H4 (cell line): ENCODE data around the gene DNAJC3. TPM values are rescaled to one million over a fixed set of nuclear protein-coding genes. Genes with fewer than 3 reads are reported as not detected.
"Not testable (repeated sequence)": the region's sequence is repeated elsewhere in the genome, so short reads cannot be mapped to it uniquely, and the experiment has no call there.

Experiments used
- DNase-seq: peaks from one replicate; pipeline ENCODE4 v3.0.0-alpha.2; 2015; ENCODE audit warnings: low spot score
- total RNA-seq: library from RNA; depleted of rRNA; stranded (reverse); fragments of >200 nt; shearing (Covaris generic); gene quantifications from 2 replicates; pipeline ENCODE4 v1.2.3, GENCODE V29; 2014

Gene DNAJC3
- total RNA-seq, 1 experiment from 2014 or later, result 29.1 TPM

DNA sequence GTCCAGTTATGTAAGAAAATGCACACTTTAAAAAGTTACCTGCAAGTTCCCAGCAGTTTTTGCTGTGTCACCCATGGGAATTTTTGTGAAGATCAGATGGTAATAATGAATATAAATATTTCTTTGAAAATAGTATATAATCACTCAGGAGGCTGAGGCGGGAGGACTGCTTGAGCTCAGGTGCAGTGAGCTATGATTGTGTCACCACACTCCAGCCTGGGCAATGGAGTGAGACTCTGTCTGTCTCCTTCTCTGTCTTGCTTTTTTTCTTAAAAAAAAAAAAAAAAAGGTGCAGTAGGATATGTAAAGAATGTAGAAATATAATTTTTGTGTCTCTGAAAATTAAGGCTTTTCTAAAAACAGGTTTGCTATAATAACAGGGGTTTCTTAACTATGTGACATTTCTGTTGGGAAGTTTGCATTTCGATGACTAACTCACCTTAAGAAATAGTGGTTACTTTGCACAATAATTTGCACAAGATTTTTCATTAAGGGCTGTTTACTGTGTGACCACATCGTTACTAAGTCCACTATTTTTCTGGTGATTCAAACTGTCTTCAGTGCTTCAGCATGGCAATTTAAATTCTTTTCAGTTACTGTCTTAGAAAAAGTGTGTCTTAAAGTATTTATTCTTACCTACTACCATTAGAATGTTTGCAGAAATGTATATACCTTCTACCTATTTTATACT lies 37.3 kb downstream of the DNAJC3 start:
- peak; percentile 22 for DNase-seq

DNA sequence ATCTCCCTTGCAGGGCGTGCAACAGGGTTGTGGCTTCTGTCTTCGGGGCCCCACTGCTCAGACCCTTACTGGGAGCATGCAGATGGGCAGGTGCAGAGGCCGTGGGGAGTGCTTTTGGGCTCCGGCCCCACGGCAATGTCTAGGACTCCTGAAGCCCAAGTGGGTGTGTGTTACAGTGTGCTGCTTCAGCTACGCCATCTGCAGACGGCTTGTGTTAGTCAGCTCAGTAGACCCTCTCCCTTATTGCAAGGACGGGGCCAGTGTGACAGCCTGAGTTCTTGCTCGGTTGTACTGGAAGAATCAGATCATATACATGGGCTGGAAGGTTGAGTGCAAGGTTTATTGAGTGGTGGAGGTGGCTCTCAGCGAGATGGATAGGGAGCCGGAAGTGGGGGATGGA lies 39.3 kb downstream of the DNAJC3 start:
- no peak for DNase-seq

DNA sequence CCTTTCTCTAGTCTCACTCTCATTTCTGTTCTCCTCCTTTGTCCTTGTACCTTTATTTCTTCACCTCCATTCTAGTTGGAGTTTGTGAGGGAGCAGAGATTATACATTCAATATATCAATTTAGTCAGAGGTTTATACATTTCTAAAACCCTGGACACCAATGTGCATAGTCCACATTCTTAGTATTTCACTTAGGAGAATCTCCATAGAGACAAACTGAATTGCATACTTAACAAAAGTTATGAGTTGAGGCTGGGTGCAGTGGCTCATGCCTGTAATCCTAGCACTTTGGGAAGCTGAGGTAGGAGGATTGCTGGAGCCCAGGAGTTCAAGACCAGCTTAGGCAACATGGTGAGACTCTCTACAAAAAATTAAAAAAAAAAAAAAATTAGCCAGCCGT lies 45.3 kb downstream of the DNAJC3 start:
- DNase-seq, result no peak

DNA sequence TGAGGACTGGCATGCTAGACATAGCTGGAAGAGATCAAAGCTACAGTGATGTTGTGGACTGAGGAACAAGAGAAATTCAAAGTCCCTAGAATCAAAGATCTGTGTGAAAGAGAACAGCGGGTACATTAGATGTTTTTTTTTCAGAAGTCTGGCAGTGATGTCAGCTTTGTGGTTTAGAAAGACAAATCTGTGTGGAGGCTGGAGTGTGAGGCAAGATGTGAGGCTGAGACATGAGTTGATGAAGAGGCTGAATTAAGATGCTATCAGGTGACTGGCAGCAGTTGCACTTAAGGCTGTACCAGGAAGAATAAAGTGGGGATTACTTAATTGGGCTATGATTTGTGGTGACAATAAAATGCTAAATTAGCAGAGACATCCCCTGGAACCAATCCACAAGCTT lies 46.5 kb downstream of the DNAJC3 start:
- no peak for DNase-seq

DNA sequence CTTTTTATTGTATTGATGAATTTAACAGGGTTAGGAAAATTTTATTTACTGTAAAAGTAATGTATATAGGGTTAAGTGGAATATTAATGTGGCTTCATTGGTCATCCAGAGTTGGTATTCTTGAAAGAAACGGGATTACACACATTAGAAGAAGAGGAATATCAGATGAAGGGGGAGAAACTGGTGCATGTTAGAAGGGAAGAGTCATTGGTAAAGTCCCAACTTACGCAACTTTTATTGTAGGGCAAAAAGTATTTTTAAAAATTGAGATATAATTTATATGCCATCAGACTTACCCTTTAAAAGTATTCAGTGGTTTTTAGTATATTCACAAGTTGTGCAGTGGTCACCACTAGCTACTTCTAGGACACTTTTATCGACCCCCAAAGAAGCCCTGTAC lies 47.3 kb downstream of the DNAJC3 start:
- DNase-seq, result no peak

DNA sequence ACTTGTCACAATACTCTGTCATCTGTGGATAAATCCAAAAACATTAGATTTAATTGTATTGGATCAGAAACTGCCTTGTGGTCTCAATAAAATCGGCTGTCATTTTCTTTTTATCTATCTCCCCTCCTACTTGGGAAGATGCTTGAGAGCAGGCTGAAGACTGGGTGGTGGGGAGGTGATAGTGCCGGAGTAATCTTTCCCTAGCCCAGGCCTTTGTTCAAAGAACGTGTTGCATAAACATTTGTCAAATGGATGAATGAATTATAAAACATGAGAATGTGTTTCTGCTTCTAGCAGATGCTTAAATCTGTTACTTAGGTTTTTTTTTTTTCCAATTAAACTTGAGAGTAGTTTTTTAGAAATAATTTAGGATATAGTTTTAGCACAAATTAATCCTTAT lies 49.9 kb downstream of the DNAJC3 start:
- DNase-seq, result no peak

DNA sequence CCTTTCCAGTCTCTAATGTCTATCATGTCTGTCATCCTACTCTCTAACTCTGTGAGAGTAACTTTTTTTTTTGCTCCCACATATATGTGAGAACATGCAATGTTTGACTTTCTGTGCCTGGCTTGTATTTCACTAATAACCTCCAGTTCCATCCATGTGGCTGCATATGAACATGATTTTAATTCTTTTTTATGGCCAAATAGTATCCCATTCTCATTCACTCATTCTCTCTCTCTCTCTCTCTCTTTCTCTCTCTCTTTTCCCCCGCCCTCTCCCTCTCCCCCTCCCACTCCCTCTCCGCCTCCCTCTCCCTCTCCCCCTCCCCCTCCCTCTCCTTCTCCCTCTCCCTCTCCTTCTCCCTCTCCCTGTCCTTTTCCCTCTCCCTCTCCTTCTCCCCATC lies 52.0 kb downstream of the DNAJC3 start:
- DNase-seq, result no peak

DNA sequence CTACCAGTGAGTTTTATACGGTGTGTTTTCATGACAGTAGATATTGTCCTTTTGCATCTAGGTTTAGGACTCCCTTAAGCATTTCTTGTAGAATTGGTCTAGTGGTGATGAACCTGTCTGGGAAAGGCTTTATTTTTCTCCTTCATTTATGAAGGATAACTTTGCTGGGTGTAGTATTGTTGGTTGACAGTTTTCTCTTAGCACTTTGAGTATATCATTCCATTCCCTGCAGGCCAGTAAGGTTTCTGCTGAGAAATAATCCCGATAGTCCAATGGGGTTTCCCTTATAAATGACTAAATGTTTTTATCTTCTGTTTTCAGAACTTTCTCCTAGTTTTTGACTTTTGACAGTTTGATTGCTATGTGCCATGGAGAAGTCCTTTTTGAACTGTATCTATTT lies 57.2 kb downstream of the DNAJC3 start:
- no peak for DNase-seq

DNA sequence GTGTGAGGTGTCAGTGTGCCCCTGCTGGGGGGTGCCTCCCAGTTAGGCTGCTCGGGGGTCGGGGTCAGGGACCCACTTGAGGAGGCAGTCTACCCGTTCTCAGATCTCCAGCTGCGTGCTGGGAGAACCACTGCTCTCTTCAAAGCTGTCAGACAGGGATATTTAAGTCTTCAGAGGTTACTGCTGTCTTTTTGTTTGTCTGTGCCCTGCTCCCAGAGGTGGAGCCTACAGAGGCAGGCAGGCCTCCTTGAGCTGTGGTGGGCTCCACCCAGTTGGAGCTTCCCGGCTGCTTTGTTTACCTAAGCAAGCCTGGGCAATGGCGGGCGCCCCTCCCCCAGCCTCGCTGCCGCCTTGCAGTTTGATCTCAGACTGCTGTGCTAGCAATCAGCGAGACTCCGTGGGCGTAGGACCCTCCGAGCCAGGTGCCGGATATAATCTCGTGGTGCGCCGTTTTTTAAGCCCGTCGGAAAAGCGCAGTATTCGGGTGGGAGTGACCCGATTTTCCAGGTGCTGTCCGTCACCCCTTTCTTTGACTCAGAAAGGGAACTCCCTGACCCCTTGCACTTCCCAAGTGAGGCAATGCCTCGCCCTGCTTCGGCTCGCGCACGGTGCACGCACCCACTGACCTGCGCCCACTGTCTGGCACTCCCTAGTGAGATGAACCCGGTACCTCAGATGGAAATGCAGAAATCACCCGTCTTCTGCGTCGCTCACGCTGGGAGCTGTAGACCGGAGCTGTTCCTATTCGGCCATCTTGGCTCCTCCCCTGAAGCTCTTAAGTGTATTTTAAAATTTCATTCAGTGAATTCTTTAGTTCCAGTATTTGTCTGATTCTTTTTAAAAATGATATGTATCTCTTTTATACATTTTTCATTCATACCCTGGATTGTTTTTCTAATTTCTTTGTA lies 63.4 kb downstream of the DNAJC3 start:
- DNase-seq, result not testable (repeated sequence)

DNA sequence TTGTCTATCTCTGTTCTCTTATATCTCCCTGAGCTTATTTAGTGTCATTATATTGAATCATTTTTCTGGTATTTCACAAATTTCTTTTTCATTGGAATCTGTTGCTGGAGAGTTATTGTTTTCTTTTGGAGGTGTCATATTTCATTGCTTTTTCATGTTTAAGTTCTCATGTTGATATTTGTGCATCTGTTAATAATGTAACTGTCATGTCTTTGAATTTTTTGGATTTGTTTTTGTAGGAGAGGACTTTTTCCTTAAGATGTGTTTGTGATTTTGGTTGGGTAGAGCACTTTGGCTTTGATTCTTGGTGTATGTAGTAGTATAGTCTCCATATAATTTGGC lies 64.0 kb downstream of the DNAJC3 start:
- no peak for DNase-seq

DNA sequence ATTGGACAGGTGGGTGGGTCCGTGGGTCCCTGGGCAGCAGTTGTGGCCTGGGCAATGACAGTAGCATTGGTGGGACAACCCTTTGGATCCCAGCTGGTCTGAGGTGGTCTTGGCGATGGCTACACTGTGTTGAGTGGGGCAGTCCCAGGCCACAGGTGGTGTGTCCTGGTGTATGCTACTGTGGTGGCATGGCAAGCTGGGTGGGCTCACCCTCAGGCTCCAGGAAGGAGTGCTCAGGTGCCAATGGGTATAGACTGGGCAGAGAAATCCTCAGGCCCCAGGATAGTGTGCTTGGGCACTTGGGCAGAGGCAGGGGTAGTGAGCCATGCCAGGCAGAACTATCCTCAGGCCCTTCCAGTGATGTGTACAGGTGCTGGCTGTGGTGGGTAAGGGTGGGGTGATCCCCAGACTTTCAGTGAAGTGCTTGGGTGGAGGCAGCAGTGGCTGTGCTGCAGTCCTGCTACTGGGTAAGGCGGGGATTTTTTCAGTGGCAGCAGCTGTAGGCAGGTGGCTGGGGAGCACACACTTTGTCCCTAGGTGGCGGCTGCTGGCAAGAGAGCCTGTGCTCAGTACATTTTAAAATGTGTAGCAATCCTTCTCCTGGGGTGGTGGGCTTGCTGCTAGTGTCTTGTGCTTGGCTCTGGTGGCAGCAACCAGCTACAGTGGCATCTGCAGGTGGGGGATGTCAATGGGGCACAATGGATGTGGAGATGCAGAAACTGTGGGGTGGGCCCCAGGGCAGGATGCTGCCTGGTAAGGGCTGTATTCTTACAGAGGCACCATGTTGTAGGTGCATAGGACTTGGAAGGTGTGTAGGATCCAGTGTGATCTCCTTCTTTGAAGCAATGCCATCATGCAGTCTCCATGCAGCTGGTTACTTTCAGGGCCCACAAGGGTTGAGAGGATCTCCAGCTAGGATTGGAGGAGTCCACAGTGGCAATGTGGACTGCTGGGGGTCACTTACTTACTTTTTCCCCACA lies 64.9 kb downstream of the DNAJC3 start:
- no peak for DNase-seq

DNA sequence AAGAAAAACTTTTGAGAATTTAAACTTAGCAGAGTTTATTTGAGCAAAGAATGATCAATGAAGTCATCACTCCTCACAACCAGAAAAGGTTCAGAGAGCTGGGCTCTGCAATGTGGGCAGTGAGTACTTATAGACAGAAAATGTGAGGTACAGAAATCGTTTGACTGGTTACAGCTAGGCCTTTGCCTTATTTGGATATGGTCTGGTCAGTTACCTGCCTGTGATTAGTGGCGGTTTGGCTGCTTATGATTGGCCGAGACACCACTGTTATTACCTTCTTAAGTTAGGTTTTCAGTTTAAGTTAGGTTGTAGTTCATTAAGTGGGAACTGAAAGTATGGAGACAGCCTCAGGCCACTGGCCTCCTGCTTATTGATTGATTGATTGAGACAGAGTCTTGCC lies 66.3 kb downstream of the DNAJC3 start:
- no peak for DNase-seq

DNA sequence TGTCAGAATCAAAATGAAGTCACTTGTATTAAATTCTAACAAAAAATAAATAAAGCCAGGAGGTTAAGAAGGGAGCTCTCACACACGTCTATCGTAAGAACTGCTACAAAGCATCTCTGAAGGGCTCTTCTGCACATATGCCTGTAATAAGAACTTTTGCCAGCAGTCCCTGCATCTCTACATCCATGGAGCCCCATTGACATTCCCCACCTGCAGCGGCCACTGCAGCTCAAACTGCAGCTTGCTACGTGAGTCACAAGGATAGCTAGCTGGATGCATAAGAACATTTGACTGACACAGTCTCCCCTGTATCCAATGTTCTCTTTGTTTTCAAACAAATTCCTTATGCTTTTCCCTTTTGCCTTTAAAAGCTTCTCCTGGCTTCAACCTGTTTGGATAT lies 68.3 kb downstream of the DNAJC3 start:
- no peak for DNase-seq

DNA sequence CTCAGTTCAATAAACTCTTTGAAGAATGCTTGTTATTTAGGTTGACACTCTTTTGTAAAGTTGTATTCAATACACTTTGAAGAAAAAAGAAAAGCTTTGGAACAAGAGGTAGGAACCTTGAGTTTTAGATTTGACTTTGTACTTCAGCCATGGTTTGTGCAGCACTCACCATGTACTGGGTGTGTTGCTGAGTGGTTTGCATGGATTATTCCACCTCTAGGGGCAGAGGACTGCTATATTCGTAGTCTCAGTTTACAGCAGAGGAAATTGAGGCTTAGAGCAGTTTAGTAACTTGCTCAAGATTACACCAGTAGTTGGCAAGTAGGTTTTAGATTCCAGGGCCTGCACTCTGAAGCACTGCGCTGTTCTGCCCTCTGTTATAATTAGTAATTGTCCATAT lies 68.8 kb downstream of the DNAJC3 start:
- no peak for DNase-seq

DNA sequence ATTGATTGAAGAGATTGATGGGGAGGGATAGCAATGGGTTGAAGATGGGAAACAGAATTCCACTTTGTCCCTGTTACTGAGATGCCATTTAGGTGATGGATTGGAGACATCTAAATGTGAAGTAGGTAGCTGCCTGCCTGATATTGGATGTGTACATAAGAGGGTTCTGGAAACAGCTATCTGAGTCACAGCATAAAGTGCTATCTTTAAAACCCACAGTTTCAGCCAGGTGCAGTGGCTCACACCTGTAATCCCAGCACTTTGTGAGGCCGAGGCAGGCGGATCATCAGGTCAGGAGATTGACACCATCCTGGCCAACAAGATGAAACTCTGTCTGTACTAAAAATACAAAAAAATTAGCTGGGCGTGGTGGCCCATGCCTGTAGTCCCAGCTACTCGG lies 72.6 kb downstream of the DNAJC3 start:
- DNase-seq, result no peak

DNA sequence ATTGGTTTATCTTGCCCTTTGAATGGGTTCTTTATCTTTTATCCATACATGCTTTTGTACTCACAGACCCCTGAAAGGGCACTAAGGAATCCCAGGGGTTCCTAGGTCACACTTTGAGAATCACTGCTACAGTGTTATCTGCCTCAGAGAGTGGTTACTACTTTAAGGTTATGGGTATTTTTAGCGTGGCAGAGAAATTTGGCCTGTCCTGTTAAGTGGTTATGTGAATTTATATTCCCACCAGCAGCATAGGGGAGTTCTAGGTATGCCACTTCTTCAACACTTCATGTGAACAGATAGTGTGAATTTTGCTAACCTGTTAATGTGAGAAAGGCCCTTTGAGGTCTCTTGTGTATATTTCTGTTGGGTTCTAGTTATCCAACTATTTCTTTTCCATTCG lies 75.7 kb downstream of the DNAJC3 start:
- DNase-seq, result no peak

DNA sequence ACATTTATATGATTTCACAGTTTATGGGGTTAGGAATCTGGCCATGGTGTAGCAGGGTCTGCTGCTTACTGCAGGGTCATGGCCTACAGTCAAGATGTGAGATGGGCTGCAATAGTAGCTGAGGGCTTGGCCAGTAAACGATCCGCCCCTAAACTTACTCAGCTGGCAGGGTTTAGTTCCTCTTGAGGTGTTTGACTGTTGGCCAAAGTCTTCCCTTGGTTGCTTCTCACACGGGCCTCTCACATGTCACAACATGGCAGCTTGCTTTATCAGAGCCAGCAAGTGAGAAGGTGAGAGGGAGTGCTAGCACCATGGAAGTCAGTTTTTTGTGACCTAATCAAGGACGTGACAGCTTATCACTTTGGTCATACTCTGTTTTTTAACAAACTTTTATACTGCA lies 77.1 kb downstream of the DNAJC3 start:
- DNase-seq, result no peak

DNA sequence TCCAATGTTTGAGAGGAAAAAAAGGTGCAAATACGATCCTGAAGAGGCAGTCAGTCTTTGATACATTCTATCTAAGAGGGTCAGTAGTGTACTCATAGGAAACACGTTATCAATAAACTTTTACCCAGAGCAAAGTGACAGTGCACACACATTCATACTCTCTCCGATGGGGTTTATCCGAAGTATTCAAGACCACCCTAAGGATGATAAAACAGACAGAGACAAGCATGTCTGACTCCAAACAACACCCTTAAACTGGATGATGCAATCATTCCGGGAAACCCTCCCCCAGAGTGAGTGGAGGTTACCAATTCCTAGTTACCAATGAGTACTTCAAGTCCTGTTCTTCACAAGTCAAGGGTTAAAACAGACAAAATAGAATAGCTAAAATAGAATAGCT lies 79.1 kb downstream of the DNAJC3 start:
- no peak for DNase-seq

DNA sequence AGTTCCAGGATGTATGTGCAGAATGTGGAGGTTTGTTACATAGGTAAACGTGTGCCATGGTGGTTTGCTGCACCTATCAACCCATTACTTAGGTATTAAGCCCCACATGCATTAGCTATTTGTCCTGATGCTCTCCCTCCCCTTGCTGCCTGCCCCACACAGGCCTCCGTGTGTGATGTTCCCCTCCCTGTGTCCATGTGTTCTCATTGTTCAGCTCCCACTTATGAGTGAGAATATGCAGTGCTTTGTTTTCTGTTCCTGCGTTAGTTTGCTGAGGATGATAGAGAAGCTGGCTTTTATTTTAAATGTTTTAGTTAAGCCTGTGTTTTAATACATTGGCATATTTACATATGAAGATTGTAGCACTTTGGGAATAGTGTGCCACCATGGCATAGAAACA lies 85.7 kb downstream of the DNAJC3 start:
- DNase-seq, result not testable (repeated sequence)

DNA sequence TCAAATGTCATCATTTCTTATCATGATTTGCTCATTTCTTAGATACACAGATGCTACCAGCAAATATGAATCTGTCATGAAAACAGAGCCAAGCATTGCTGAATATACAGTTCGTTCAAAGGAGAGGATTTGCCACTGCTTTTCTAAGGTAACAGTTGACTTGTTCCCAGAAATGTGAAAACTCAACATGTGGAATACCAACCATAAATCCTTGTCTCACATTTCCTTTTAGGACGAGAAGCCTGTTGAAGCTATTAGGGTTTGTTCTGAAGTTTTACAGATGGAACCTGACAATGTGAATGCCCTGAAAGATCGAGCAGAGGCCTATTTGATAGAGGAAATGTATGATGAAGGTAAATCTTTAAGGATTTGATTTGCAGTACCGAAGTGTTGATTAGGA lies 86.7 kb downstream of the DNAJC3 start:
- no peak for DNase-seq

DNA sequence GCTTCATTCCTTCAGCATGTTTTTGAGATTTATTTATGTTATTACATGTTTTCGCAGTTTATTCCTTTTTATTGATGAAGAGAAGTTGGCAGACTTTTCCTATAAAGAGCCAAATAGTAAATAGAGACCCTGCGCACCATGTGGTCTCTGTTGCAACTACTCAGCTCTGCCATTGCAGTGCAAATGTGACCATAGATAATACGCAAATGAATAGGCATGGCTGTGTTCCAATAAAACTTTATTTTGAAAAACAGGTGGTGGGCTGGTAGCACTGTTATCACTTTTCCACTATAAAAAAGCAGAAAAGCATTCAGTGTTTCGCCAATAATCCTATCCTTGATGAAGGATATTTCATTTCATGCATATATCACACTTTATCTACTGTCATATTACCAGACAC lies 95.0 kb downstream of the DNAJC3 start:
- DNase-seq, result no peak

DNA sequence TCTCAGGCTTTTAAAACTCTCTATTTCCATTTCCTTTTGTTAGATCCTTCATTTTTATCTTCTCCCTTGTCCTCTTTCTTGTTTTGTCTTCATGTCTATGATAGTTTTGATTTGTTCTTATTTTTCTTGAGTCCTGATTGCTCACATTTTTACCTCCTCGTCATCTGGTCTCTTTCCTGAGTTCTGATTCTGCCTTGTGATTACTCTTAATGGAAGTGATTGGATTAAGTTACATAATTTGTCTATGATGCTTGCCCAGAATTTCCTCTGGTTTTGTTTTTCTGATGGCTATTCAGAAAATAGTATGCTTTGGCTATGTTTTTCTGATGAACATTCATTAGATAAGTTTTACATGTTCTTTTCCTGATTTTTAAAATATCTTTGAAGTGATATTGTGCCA lies 102.6 kb downstream of the DNAJC3 start:
- no peak for DNase-seq
